GM18870 (cell line): ENCODE results near the gene MIXL1.
"Not testable (repeated sequence)": the region's sequence is repeated elsewhere in the genome, so short reads cannot be mapped to it uniquely, and the experiment has no call there.

Source experiments
- ATAC-seq: cut with Tn5 transposase; IDR thresholded peaks from one replicate; pipeline ENCODE4 v1.9.1; 2021; ENCODE audit warnings: moderate library complexity; ENCODE audit not compliant: unreplicated experiment

Gene MIXL1

DNA sequence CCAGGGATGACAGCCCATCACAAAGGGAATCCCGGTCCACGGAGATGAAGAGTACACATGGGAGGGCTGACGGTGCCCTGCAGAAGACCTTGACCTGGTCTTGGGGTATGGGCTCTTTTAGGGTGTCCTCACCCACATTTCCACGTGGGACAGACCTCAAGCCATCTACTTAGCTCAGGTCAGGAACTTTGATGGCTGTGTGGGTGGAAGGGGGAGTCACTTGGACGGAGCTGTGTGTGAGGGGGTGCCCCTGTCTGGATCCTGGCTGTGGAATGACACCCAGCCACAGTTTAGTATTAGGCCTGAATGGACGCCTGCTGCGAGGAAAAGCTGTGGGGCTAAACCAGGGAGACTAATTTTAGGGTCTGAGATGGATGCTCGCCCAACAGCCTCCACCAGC is 10.9 kb upstream of the MIXL1 start:
- ATAC-seq: no peak

DNA sequence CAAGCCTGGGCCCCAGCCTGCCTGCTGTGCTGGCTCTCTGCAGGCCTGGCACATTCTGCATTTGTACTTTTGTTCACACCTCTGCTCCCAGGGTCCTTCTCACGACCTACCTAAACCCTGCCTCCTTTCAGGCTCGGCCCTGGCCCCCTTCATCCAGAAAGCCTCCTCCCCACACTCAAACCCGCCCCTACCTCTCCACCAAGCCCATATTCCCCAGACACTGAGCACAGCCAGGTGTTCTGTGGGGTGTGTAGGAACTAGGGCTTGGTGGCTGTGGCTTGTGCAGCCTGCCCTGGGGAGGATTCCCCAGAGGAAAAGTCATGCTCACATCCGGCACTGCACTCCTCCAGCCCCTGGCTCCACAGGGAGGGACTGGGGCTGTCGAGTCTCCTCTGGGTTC is 8.2 kb upstream of the MIXL1 start:
- no peak for ATAC-seq

DNA sequence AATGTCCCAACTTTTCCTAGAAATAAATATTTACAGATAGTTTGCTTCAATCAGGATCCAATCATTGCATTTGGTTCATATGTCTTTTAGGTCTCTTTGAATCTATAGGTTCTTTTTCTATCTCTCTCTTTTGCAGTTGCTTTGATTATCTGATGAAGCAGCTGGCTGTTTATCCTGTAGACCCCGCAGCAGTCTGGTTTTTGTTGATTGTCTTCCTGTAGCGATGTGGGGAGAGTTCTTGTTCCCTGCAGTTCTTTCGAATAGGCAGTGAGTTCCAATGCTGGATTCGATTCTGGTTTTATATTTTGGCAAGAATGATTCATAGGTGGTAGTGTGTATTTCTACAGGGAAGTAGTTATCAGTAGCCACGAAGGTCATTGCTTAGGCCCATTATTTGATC is 7.4 kb upstream of the MIXL1 start:
- ATAC-seq: no peak

DNA sequence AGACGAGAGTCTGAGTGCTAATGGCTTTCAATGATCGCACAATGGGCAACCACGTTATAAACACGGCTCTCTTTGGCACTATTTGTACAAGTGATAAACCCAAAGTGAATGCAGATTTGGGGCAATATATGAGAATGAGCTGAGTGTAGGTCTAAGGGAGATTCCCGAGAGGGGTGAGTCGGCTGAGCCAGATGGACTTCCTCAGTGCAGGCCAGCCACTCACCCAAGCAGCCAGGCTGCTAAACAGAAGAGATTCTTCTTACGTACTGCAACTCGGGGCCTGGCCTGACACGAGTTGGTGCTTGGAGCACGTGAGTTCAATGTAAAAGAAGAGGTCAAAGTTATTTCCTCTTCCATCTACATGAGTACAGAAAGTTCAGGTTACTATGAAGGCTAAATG is 6.2 kb upstream of the MIXL1 start:
- ATAC-seq: no peak

DNA sequence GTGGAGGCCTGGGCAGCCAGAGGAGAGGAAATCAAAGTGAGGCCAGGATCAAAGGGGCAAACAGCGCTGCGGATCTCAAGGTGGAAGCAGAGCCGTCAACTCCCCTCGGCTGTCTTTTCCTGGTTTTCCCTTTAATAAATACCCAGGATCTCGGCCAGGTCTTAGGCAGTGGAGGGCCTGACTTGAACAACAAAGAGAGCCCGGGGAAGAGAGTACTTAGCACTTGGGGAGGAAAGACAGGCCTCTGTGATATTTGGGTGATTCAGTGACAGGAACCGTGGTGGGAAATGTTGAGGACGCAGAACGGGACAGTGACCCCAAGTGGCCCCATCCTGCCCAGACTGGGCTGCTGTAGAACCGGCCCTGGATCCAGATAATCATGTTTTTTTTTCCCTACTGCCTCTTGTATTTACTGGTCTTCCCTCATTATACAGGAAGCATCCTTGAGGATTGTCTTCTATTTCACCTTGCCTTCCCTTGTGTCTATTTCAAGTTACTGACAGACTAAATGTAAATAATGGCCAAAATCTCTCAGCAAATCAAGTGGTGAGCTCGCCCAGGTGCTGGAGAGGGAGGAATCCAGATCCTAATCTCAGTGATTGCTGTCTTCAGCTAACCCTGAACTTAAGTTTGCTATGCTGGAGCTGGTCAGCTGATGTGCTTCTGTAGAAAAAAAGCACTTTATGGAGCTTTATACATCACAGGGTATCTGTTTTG is 2.8 kb upstream of the MIXL1 start:
- ATAC-seq: no peak

DNA sequence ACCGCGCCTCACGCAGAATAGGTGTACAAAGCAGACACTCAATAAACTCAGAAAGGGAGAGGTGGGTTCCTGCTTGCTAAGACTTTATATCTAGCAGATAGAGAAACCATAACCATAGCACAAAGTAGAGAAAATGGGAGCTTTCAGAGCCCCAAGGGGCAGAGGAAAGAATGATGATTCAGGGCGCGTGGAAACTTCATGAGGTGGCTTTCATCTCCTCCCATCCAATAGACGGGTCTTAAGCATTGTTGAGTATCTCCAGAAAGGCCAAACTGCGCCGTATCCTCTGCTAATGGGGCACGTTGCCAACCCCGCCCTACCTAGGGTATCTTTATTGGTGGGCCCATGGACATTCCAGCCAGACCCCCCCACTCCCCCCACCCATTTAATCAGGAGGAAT is 778 bp upstream of the MIXL1 start:
- no peak for ATAC-seq

DNA sequence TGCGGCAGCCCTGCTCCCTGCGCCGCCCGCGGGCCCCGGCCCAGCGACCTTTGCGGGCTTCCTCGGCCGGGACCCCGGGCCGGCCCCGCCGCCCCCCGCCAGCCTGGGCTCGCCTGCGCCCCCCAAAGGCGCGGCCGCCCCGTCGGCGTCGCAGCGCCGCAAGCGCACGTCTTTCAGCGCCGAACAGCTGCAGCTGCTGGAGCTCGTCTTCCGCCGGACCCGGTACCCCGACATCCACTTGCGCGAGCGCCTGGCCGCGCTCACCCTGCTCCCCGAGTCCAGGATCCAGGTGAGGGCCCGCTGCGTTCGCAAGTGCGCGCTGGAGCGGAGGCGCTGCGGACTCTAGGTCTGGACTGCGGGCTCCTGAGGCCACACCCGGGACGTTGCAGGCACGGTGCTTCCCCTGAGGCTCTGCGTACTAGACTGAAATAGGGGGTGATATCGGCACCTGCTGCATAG is 351 bp downstream of the MIXL1 start:
- ATAC-seq: no peak

DNA sequence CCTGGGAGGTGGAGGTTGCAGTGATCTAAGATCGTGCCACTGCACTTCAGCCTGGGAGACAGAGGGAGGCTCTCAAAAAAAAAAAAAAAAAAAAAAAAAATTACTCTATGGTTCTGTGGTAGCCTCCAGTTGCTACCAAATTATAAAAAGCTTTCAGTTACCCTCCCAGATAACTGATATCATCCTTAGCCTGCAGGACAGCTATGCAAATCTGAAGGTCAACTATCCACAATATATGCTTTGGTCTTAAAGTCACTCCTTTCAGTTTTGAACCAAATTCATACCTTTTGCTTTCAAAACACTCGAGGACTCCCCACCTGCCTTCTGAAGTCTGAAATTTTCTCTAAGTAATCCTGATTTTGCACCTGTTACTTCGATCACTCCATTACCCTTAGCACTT is 3.1 kb downstream of the MIXL1 start:
- peak; percentile 59 for ATAC-seq

DNA sequence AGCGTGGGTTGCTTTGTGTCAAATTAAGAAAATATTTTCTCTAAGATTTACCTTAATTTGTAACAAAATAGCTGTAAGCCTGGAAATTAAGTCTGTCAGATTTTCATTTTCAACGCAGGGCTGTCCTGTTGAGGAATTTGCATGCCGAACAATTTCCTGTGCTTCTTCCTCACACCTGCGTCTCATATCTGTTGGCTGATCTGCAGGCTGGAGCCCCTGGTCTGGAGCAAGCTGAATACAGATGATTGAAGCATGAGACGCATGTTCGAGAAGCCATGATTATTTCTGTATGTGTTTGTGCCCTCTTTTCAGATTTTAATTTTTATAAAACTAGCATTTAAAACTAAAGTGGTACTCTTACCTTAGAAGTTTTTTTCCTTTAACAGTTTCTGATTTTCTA is 9.8 kb downstream of the MIXL1 start:
- no peak for ATAC-seq

DNA sequence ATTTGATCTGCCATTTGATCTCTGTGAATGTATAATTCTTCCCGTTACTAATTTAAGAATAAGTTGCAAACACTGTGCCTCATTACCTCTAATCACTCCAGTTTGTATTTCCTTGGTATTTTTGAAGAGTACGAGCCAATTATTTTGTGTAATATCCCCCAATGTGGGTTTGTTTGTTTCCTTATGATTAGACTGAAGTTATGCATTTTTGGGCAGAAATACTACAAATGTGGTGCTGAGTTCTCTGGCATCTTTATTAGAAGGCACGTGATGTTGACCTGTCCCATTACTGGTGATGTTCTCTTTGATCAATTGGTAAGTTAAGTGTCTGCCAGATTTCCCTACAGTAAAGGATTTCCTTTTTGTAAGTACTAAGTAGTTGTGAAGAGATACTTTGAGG is 10.3 kb downstream of the MIXL1 start:
- ATAC-seq: no peak

DNA sequence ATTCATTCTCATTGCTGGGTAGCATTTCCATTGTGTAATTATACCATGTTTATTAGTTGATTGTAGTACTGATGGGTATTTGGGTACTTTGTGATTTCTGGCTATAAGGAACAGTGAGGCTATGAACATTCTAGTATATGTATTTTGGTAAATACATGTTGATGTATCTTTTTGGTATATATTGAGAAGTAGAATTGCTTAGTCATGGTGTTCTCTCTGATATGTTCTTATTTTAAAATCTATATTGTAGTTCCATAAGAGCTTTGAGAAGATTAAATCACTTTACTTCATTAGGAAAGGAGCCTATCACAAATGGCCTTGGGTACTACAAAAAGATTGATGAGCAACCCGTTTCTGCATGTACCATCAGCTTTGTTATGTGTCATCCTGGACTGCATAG is 13.4 kb downstream of the MIXL1 start:
- no peak for ATAC-seq

DNA sequence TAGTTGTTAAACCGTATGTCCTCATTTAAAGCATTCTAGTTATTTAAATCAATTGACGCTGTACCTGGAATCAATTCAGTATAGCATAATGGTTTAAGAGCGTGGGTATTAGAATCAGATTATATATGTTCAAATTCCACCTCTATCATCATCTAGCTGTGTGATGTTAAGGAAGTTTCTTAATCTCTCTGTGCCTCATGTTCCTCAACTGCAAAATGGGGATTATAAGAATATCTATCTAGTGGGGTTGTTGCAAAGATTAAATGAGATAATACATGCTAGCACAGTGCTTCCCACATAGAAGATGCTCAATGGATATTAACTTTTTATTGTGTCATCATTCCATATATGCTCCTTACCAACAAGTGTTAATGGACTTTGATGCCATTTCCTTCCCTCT is 16.0 kb downstream of the MIXL1 start:
- no peak for ATAC-seq

DNA sequence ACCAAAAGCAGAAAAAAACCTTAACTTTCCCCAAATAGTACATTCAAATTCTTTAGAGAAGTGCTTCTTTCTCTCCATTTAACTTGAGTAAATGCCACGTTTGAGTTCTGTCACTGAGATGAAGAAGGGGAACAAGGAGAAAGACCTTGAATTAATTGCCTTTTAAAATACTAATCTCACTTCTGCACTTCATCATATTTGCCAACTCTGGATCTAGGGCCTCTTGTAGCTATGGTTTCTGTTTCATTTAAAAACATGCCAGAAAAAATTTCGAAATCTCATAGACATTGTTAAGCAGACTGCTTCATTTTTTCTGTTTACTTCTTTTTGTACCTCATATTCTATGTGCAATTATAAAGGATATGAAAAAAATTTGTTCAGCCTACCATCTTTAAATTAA is 24.6 kb downstream of the MIXL1 start:
- no peak for ATAC-seq

DNA sequence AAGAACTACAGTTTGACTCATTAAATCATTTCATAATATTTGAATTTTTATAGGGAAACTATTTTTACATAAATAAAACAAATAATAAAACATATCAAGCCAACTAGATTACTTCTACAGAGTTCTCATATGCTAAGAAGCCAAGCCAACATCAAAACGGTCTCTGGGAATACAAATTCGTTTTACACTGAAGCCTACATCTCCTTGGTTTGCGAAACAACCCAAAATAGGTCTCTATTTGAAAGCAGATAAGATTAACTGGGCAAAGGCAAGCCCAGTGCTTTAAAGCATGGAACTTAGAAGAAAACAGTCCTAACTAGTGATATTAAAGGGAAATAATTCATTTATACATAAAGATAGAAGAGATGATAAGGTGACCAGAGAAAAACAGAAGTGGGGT is 25.3 kb downstream of the MIXL1 start:
- ATAC-seq: no peak

DNA sequence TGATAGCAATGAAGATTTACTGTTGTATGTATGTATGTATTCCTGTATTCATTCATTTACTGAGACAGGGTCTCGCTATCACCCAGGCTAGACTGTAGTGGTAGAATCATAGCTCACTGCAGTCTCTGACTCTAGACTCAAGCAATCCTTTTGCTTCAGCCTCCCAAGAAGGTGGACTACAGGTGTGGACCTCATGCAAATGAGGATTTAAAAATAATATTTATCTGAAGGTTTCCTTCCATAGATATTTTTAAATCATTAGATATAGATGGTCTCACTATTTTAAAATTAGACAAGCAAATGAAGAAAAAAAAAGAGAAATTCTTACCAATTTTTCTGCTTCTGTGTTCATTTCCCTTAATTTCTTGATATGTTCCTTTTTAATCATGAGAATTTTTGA is 27.0 kb downstream of the MIXL1 start:
- no peak for ATAC-seq

DNA sequence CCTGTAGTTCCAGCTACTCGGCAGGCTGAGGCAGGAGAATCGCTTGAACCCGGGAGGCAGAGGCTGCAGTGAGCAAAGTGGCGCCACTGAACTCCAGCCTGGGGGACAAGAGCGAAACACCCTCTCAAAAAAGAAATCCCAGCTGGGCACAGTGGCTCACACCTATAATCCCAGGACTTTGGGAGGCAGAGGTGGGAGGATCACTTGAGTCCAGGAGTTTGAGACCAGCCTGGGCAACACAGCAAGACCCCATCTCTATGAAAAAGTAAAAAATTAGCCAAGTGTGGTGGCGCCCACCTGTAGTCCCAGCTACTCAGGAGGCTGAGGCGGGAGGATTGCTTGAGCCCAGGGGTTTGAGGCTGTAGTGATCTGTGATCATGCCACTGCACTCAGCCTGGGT is 29.4 kb downstream of the MIXL1 start:
- ATAC-seq: not testable (repeated sequence)

DNA sequence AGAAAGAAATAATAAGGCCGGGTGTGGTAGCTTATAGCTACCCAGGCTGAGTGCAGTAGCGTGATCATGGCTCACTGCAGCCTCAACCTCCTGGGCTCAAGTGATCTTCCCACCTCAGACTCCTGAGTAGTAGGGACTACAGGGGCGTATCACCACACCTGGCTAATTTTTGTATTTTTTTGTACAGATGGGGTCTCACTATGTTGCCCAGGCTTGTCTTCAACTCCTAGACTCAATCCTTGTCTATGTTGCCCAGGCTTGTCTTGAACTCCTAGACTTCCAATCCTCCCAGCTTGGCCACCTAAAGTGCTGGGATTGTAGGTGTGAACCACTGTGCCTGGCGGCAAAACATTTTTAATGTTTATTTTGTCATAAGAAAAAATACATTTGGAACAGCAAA is 30.5 kb downstream of the MIXL1 start:
- no peak for ATAC-seq

DNA sequence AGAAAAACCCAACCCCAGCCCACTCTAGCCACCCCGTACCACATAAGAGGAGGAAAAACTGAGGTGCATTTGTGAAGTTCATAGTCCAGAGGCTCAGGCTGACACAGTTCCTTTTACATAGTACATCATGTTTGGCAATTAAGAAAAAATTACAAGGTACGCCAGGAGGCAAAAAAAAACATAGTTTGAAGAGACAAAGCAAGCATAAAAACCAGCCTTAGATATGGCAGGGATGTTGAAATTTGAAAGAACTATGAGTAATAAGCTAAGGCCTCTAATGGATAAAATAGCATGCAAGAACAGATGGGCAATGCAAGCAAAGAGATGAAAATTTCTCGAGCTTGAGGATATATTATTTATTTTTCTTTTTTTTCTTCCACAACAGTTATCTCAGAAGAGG is 31.9 kb downstream of the MIXL1 start:
- ATAC-seq: no peak

DNA sequence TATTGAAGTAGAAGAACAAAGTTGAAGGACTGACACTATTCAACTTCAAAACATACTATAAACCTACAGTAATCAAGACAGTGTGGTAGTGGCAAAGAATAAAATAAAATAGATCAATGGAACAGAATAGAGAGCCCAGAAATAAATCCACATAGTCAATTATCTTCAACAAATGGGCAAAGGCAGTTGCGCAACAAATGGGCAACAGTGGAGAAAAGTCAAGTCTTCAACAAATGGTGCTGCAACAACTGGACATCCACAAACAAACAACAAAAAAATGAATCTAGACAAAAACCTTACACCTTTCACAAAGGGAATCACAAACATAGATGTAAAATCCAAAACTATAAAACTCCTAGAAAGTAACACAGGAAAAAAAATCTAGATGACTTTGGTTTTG is 38.4 kb downstream of the MIXL1 start:
- no peak for ATAC-seq

DNA sequence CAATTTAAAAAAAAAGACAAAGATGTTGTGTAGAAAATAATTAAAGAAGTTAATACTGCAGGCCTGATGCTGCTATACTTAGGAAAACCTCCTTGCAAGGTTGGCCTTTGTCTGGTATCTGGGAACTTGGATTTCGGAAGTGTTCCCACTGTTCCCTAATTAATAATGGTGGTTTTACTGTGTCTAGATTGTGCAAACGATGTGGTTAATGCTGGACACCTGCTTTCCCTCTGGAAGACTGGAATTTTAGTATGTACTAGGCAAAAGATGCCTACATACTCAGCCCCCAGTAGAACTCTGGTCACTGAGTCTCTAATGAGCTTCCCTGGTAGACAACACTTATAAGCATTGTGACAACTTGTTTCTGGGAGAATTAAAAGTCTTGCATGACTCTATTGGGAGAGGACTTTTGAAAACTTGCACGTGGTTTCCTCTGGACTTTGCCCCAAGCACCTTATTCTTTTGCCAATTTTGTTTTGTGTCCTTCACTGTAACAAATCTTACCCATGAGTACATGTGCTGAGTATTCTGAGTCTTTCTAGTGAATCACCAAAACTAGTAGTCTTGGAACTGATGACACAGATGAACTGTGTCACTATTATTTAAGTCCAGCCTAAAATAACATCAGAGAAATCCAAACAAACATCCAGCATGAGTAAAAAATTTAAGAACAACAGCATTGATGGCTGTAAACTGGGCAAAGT is 45.1 kb downstream of the MIXL1 start:
- no peak for ATAC-seq

DNA sequence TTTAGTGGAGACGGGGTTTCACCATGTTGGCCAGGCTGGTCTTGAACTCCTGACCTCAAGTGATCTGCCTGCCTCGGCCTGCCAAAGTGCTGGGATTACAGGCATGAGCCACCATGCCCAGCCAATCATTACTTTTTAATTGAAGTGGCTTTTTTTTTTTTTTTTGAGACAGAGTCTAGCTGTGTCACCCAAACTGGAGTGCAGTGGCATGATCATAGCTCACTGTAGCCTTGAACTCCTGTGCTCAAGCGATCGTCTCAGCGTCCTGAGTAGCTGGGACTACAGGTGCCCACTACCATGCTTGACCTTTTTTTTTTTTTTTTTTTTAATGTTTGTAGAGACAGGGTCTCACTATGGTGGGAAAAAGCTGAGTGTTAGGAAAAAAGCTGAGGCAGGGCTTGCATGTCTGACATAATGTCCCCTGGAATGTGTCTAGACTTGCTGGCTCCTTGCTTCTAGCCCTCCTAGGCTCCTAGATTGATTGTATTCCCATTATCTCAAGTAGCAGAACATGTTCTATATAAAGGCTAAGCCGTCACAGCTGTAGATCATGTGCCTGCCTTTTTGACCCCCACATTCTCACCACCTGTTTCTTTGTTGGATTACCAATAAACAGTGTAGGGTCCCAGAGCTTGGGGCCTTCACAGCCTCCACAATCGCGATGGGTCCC is 48.9 kb downstream of the MIXL1 start:
- ATAC-seq: not testable (repeated sequence)

DNA sequence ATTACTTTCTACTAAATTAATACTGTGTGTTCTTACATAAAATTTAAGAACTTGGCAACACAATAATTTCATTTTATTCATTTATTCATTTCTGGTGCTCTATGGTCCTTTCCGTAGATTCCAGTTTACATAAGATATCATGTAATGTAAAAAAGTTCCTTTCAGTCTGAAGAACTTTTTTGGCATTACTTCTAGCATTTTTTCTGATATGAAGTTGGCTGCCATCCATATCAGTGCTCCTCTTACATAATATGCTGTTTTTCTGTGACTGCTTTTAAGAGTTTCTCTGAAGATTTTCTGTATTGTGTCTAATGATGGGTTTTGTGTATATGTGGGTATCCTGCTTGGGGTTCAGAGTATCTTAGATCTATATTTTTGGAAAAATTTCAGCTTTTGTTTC is 50.7 kb downstream of the MIXL1 start:
- ATAC-seq: no peak
